GM12878 (cell line): ENCODE measurements around the gene MUC5B. TPM values are rescaled to one million over a fixed set of nuclear protein-coding genes. Genes with fewer than 3 reads are reported as not detected.

Experiments
- ATAC-seq: fragments of 200-7000 bp; cut with Tn5 transposase; 3 replicates; pipeline ENCODE4 v1.9.1; 2020; ENCODE audit warnings: mild to moderate bottlenecking, moderate library complexity
- BruUV-seq: library from RNA; stranded (reverse); fragments of 400-500 nt; replicated peaks from 2 replicates; lab custom pipeline; 2021; lab: Mats Ljungman, UMichigan
- CTCF ChIA-PET: fragments of 300-600 bp; sonication (Branson Sonifier 250); formaldehyde crosslinking; extraction: SDS; loops from one replicate; lab custom pipeline; 2021; ENCODE audit warnings: inconsistent platforms; lab: Yijun Ruan, JAX
- POLR2A ChIA-PET: fragments of 350-600 bp; formaldehyde crosslinking; extraction: SDS; loops from one replicate; lab custom pipeline; 2021; ENCODE audit warnings: inconsistent platforms; lab: Charles Lee
- RAD21 ChIA-PET: fragments of 300-600 bp; sonication (Branson Sonifier 250); formaldehyde crosslinking; loops from one replicate; lab custom pipeline; 2023; ENCODE audit warnings: antibody characterized with exemption; ENCODE audit not compliant: unreplicated experiment; lab: Charles Lee
- SMC1A ChIA-PET: fragments of 300-600 bp; sonication (Branson Sonifier 250); formaldehyde crosslinking; loops from one replicate; lab custom pipeline; 2023; ENCODE audit not compliant: unreplicated experiment, uncharacterized antibody; lab: Charles Lee
- DNase-seq: peaks from one replicate; pipeline ENCODE4 v3.0.0-alpha.2; 2011; ENCODE audit warnings: low read depth, low spot score
- FAIRE-seq: peaks from 3 replicates; lab custom pipeline; 2011; peaks lifted over from hg19 to GRCh38; lab: Jason Lieb, UNC
- H2AFZ ChIP-seq: 2 replicates; pipeline ENCODE4 v1.6.0; 2011; ENCODE audit warnings: low read depth, low read length, control low read depth; ENCODE audit not compliant: control insufficient read depth
- H3K27ac ChIP-seq: 2 replicates; pipeline ENCODE4 v1.5.1; 2011; ENCODE audit warnings: control low read depth; ENCODE audit not compliant: control insufficient read depth, insufficient read depth
- H3K27me3 ChIP-seq, 2 experiments: replicated peaks in 1 of 2; 2 replicates each; pipeline versions ENCODE4 v1.6.0 to v1.6.1; 2011; ENCODE audit warnings: low read length in 1 of 2; ENCODE audit not compliant: control insufficient read depth in 2 of 2, insufficient read depth in 2 of 2
- H3K36me3 ChIP-seq, 2 experiments: 2 replicates each; pipeline ENCODE4 v1.5.1; 2011; ENCODE audit warnings: low read length in 1 of 2; ENCODE audit not compliant: control insufficient read depth in 2 of 2, insufficient read depth in 2 of 2
- H3K4me1 ChIP-seq: 2 replicates; pipeline ENCODE4 v1.6.1; 2011; ENCODE audit warnings: mild to moderate bottlenecking, low read length, moderate library complexity, mixed read lengths; ENCODE audit not compliant: control insufficient read depth, insufficient read depth
- H3K4me2 ChIP-seq: 2 replicates; pipeline ENCODE4 v1.6.0; 2011; ENCODE audit warnings: control low read depth; ENCODE audit not compliant: control insufficient read depth, insufficient read depth
- H3K4me3 ChIP-seq: fragments of 200-600 bp; sonication (generic); 2 replicates; pipeline ENCODE4 v1.5.1; 2016
- H3K79me2 ChIP-seq: 2 replicates; pipeline ENCODE4 v1.6.0; 2011; ENCODE audit warnings: low read length; ENCODE audit not compliant: control insufficient read depth, insufficient read depth
- H3K9ac ChIP-seq: 2 replicates; pipeline ENCODE4 v1.8.0; 2011; ENCODE audit warnings: low read length, control low read depth, mixed read lengths; ENCODE audit not compliant: control insufficient read depth, insufficient read depth
- H3K9me3 ChIP-seq: replicated peaks from 3 replicates; pipeline ENCODE4 v1.5.1; 2011; ENCODE audit warnings: mild to moderate bottlenecking, low read length; ENCODE audit not compliant: control insufficient read depth, insufficient read depth
- H4K20me1 ChIP-seq: 2 replicates; pipeline ENCODE4 v1.6.0; 2011; ENCODE audit not compliant: control insufficient read depth, insufficient read depth
- CBFB ChIP-seq: IDR thresholded peaks from 2 replicates; pipeline ENCODE4 v1.6.1; 2016; ENCODE audit warnings: antibody characterized with exemption, low read depth
- CBX3 ChIP-seq: fragments of 200-600 bp; sonication (generic); IDR thresholded peaks from 2 replicates; pipeline ENCODE4 v1.6.1; 2016; ENCODE audit warnings: low read depth, borderline replicate concordance
- CREB1 ChIP-seq: IDR thresholded peaks from 2 replicates; pipeline ENCODE4 v1.6.1; 2012; ENCODE audit warnings: low read depth, mild to moderate bottlenecking, inconsistent platforms
- GABPA ChIP-seq: IDR thresholded peaks from 2 replicates; pipeline ENCODE4 v1.6.1; 2014; ENCODE audit warnings: antibody characterized with exemption, low read depth, mild to moderate bottlenecking, inconsistent platforms
- HCFC1 ChIP-seq: fragments of 150-350 bp; IDR thresholded peaks from 2 replicates; pipeline ENCODE4 v1.6.1; 2014; ENCODE audit warnings: low read length
- HDAC2 ChIP-seq: fragments of 200-600 bp; sonication (generic); IDR thresholded peaks from 2 replicates; pipeline ENCODE4 v1.6.1; 2017
- IRF5 ChIP-seq: fragments of 450-650 bp; IDR thresholded peaks from 2 replicates; pipeline ENCODE4 v1.6.1; 2017; ENCODE audit warnings: borderline replicate concordance
- JUNB ChIP-seq: IDR thresholded peaks from 2 replicates; pipeline ENCODE4 v1.6.1; 2016; ENCODE audit warnings: antibody characterized with exemption, mild to moderate bottlenecking
- PBX3 ChIP-seq: IDR thresholded peaks from 2 replicates; pipeline ENCODE4 v1.6.1; 2011; ENCODE audit warnings: mild to moderate bottlenecking, low read depth, low read length, moderate library complexity; ENCODE audit not compliant: insufficient replicate concordance
- RFX5 ChIP-seq: IDR thresholded peaks from 2 replicates; pipeline ENCODE4 v1.6.1; 2011; ENCODE audit warnings: low read depth, low read length, improper control_type of control experiment
- SIX5 ChIP-seq: IDR thresholded peaks from 2 replicates; pipeline ENCODE4 v1.6.1; 2011; ENCODE audit warnings: mild to moderate bottlenecking, low read depth, low read length, moderate library complexity; ENCODE audit not compliant: severe bottlenecking
- SMC3 ChIP-seq: IDR thresholded peaks from 2 replicates; pipeline ENCODE4 v1.6.1; 2011; ENCODE audit warnings: low read length, improper control_type of control experiment, borderline replicate concordance
- SPI1 ChIP-seq: IDR thresholded peaks from 2 replicates; pipeline ENCODE4 v1.6.1; 2011; ENCODE audit warnings: low read depth, mild to moderate bottlenecking, low read length, moderate library complexity, borderline replicate concordance; ENCODE audit not compliant: insufficient read depth
- TCF7 ChIP-seq: IDR thresholded peaks from 2 replicates; pipeline ENCODE4 v1.6.1; 2014; ENCODE audit warnings: antibody characterized with exemption, borderline replicate concordance
- YBX1 ChIP-seq: fragments of 450-650 bp; IDR thresholded peaks from 2 replicates; pipeline ENCODE4 v1.6.1; 2016; ENCODE audit warnings: antibody characterized with exemption
- ZZZ3 ChIP-seq: IDR thresholded peaks from 2 replicates; pipeline ENCODE4 v1.6.1; 2011; ENCODE audit warnings: low read depth; ENCODE audit not compliant: control insufficient read depth, insufficient read length
- WGBS: methylation state at CpG from one replicate; pipeline ENCODE4 v1.1.6; 2016; ENCODE audit warnings: low lambda C conversion rate; ENCODE audit not compliant: insufficient replicate concordance, insufficient coverage; ENCODE audit errors: missing lambda C conversion rate; 5-methylcytosine and 5-hydroxymethylcytosine counted together
- in situ Hi-C: fragments of 300-500 bp; cut with MboI; formaldehyde crosslinking; loops from 9 replicates; pipeline ENCODE4 v1.14.3; 2018; ENCODE audit warnings: mixed read lengths
- intact Hi-C: fragments of 100-400 bp; cut with micrococcal nuclease; formaldehyde crosslinking; loops from one replicate; pipeline ENCODE4 v1.14.2; 2022; ENCODE audit not compliant: unreplicated experiment
- polyA plus RNA-seq, 11 experiments: library from polyadenylated mRNA; depleted of rRNA in 4 of 11; unstranded in 6 of 11; stranded (reverse) in 5 of 11; fragments of >200 nt; fragmentation: Nextera tagmentation in 4 of 11; fragmentation: Illumina TruSeq in 1 of 11; extraction: Ambion mirVana in 4 of 11; extraction: Trizol in 1 of 11; gene quantifications; 1 replicate in 1 of 11; 2 replicates in 10 of 11; pipeline versions ENCODE4 v1.2.1 to v1.2.3, GENCODE V29; 2011 to 2016; ENCODE audit warnings: inconsistent platforms in 2 of 11, missing spikeins in 2 of 11, low read depth in 1 of 11
- total RNA-seq, 4 experiments: library from RNA; depleted of rRNA in 3 of 4; stranded (reverse); fragments of >200 nt in 3 of 4; fragmentation: Illumina TruSeq in 1 of 4; extraction: Trizol in 1 of 4; gene quantifications; 2 replicates each; pipeline versions ENCODE4 v1.2.1 to v1.2.3, GENCODE V29; 2013 to 2021

Gene MUC5B
- total and polyA plus RNA-seq, 10 of the 15 experiments (the other 5 are each of a cell fraction or from before 2014, with no cell fraction given): 1.5 TPM; not detected in 9

- Histone ChIP-seq H3K27ac (no peak overlapping the region), H2AFZ (no peak overlapping the region)
- SMC1A ChIA-PET: no interaction called here
- RAD21 ChIA-PET: no interaction called here
- in situ Hi-C loops (no loop called here), intact Hi-C loops (no loop called here)
- DNase-seq: no peak
- 62% methylated on average over 8 of the region's 8 CpGs for WGBS
- ATAC-seq: no peak
- CTCF ChIA-PET: no interaction called here
- TF ChIP-seq GABPA: no peak
- TF ChIP-seq, all 136 proteins: peak for 0
- Histone ChIP-seq H3K36me3 (no peaks in the 10 kb centered on the region), H3K79me2 (no peaks in the 10 kb centered on the region), H3K4me2 (no peak overlapping the region), H3K9me3 (no peaks in the 10 kb centered on the region; the same call in 2 of the 3 replicates), H4K20me1 (no peaks in the 10 kb centered on the region), H3K9ac (no peak overlapping the region), H3K4me1 (no peaks in the 10 kb centered on the region), H3K4me3 (no peak overlapping the region), H3K27me3 (no peaks in the 10 kb centered on the region)
- POLR2A ChIA-PET: no interaction called here
- no TSS peak for BruUV-seq
- FAIRE-seq: no peak
Measured at GRCh38 chr11:1205987-1206331, 16.9 kb upstream of the MUC5B start.

- H4K20me1 ChIP-seq: no peaks in the 10 kb centered on the region
- no peaks in the 10 kb centered on the region for H3K36me3 ChIP-seq
- H3K9ac ChIP-seq: no peak overlapping the region
- ATAC-seq (no peak), FAIRE-seq (no peak), DNase-seq (no peak)
- no peak overlapping the region for H3K4me2 ChIP-seq
- H3K27me3 ChIP-seq: no peaks in the 10 kb centered on the region
- no peak overlapping the region for H2AFZ ChIP-seq
- no TSS peak for BruUV-seq
- ChIA-PET RAD21 (no interaction called here), CTCF (interaction anchor here (0.7 kb wide), 1 partner anchor 368 kb away, joined by 3 read pairs; no protein-coding TSS in a partner anchor), POLR2A (no interaction called here), SMC1A (interaction anchor here (1.4 kb wide), 1 partner anchor 368 kb away, joined by 3 read pairs; no protein-coding TSS in a partner anchor)
- H3K79me2 ChIP-seq: no peaks in the 10 kb centered on the region
- H3K4me1 ChIP-seq: no peaks in the 10 kb centered on the region
- no peak overlapping the region for H3K4me3 ChIP-seq
- intact Hi-C loops (no loop called here), in situ Hi-C loops (no loop called here)
- no peak overlapping the region for H3K27ac ChIP-seq
- H3K9me3 ChIP-seq: no peaks in the 10 kb centered on the region; the same call in 2 of the 3 replicates
- 27% methylated on average over 21 of the region's 38 CpGs for WGBS
- TF ChIP-seq HDAC2 (no peak), PBX3 (no peak), CBX3 (no peak), RFX5 (no peak), CBFB (no peak), SMC3 (no peak), YBX1 (no peak), CREB1 (no peak), SIX5 (no peak), HCFC1 (no peak), ZZZ3 (no peak), JUNB (no peak), SPI1 (no peak), IRF5 (no peak), TCF7 (no peak)
Measured at GRCh38 chr11:1206391-1207271, 16.2 kb upstream of the MUC5B start.
